ENCODE results near the gene GINS2. TPM values are rescaled to one million over a fixed set of nuclear protein-coding genes. Genes with fewer than 3 reads are reported as not detected.

The GINS2 gene
- total and polyA plus RNA-seq, 9 donors: 0.23 to 1.6 (median 1.4) TPM

DNA sequence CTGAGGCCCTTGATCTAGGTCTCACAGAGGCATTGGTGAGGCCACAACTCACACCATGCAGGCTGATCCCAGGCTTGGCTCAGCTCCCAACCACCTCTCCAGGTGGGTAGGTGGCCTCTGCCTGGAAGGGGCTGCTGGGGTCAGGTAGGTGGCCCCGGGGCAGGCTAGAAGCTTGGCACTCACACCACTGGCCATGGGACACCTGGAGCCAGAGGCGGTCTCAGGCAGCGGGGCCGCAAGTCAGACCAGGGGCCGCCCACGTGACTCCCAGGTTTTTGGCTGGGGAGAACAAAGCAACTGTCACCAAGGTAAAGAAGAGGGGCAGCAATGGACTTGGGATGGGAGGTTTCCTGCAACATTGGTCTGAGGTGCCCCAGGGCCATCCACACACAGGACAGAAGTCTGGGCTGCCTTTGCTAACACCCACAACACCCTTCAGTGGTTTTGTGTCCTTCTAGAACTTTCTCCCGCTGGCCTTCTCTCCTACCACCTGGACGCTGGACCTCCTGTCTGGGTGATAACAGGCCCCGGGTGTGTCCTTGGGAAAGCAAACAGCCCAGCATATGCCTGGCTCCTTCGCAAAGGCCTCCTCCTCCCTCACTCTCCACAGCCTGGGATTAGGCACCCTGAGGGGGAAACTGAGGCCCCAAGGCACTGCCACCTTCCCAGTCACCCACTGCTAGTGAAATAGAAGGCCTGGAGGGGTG, 45.7 kb upstream of the GINS2 start:
- intact Hi-C loops (cut with DNase I): no loop called here

DNA sequence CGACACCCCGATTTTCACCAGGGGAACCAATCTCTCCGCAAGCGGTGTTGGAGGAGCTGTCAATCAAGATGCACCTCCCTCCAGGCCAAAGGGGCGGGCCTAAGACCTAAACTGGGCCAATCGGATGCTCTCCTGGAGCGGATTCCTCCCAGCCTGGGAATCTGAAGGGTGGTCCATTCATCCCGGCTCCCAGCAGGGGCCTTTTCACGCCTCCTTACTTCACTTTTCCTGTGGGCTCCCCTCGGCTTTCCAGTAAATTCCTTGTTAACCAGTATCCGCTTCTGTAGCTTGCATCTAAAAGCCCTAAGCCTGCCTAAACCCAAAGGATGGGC, 45.1 kb upstream of the GINS2 start:
- DNase-seq: no peak
- intact Hi-C loops (cut with DNase I): no loop called here
- H3K4me1 ChIP-seq (ENCODE audit: insufficient read depth): no peaks in the 10 kb centered on the region
- no peaks in the 10 kb centered on the region for H3K36me3 ChIP-seq
- no peaks in the 10 kb centered on the region for H3K9me3 ChIP-seq
- TF ChIP-seq, protein P1, sequence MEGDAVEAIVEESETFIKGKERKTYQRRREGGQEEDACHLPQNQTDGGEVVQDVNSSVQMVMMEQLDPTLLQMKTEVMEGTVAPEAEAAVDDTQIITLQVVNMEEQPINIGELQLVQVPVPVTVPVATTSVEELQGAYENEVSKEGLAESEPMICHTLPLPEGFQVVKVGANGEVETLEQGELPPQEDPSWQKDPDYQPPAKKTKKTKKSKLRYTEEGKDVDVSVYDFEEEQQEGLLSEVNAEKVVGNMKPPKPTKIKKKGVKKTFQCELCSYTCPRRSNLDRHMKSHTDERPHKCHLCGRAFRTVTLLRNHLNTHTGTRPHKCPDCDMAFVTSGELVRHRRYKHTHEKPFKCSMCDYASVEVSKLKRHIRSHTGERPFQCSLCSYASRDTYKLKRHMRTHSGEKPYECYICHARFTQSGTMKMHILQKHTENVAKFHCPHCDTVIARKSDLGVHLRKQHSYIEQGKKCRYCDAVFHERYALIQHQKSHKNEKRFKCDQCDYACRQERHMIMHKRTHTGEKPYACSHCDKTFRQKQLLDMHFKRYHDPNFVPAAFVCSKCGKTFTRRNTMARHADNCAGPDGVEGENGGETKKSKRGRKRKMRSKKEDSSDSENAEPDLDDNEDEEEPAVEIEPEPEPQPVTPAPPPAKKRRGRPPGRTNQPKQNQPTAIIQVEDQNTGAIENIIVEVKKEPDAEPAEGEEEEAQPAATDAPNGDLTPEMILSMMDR (IDR thresholded peaks at IDR 0.05): no peak
- TF ChIP-seq POLR2A (IDR thresholded peaks at IDR 0.05) (no peak), EP300 (IDR thresholded peaks at IDR 0.05) (no peak)
- no peak overlapping the region for H3K27ac ChIP-seq
- H3K4me3 ChIP-seq: no peak overlapping the region
- H3K27me3 ChIP-seq: no peaks in the 10 kb centered on the region
- WGBS, 3 donors: 71 to 80% (median 71%) methylated on average over 11 of the region's 11 CpGs

More for the DNA sequence above, 45.7 kb upstream of the GINS2 start:
- H3K9me3 ChIP-seq: no peaks in the 10 kb centered on the region
- TF ChIP-seq, protein P1 (IDR thresholded peaks at IDR 0.05): no peak
- H3K27ac ChIP-seq: no peak overlapping the region
- no peak overlapping the region for H3K4me3 ChIP-seq
- 63 to 70% (median 67%) methylated on average over 10 of the region's 10 CpGs for WGBS, 3 donors
- H3K4me1 ChIP-seq (ENCODE audit: insufficient read depth): no peaks in the 10 kb centered on the region
- no peak for DNase-seq
- no peaks in the 10 kb centered on the region for H3K27me3 ChIP-seq
- no peaks in the 10 kb centered on the region for H3K36me3 ChIP-seq

DNA sequence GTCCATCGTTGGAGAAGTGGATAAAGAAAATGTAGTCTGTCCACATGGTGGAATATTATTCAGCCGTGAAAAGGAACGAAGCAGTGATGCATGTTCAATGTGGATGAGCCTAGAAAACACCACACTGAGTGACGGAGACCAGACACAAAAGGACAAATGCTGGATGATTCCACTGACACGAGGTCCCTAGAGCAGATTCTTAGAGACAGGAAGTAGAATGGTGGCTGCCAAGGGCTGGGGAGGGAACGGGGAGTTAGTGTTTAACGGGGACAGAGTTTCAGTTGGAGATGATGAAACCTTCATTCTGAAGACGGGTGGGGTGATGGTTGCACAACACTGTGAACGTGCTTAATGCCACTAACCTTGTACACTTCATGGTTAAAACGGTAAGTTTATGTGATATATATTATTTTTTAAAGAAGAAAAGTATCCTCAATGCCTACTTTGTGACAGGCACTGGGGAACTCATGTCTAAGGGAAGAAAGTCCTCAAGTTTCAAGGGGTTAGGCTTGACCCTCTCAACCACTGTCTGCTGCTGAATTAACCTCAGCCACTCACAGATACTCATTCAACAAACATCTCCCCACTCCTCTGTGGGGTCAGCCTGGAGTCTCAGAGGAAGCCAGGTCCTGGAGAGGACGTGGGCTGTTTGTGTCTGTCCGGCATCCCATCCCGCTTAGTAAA, 44.5 kb upstream of the GINS2 start:
- no peaks in the 10 kb centered on the region for H3K36me3 ChIP-seq
- H3K27ac ChIP-seq: no peak overlapping the region
- no peaks in the 10 kb centered on the region for H3K27me3 ChIP-seq
- no peak for DNase-seq
- WGBS, 3 donors: 72 to 82% (median 81%) methylated on average over 13 of the region's 13 CpGs
- H3K4me1 ChIP-seq (ENCODE audit: insufficient read depth): no peaks in the 10 kb centered on the region
- intact Hi-C loops (cut with DNase I): no loop called here
- TF ChIP-seq, protein P1 (IDR thresholded peaks at IDR 0.05): no peak
- no peak for TF ChIP-seq EP300 (IDR thresholded peaks at IDR 0.05)
- no peak for TF ChIP-seq POLR2A (IDR thresholded peaks at IDR 0.05)
- no peaks in the 10 kb centered on the region for H3K9me3 ChIP-seq
- H3K4me3 ChIP-seq: no peak overlapping the region

DNA sequence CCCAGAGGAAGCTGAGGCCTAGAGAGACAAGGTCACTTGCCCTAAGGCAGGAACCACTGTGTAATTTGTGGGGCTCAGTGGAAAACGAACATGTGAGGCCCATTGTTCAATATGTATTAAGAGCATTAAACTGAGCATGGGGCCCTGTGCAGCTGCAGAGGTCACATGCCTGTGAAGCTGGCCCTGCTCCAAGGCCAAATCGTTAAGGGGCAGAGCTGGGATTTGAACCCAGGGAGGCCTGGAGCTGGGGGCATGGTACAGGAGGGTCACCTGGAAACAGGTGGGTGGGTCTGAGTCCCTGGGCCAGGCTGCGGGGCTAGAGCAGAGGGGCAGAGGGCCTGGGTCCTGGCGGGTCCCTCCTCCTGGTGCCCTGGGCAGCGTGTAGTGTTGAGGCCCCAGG, 42.4 kb upstream of the GINS2 start:
- intact Hi-C loops (cut with DNase I): no loop called here
- TF ChIP-seq EP300 (IDR thresholded peaks at IDR 0.05) (no peak), POLR2A (IDR thresholded peaks at IDR 0.05) (no peak)
- TF ChIP-seq, protein P1 (IDR thresholded peaks at IDR 0.05): no peak
- WGBS, 3 donors: 70 to 72% (median 71%) methylated on average over 5 of the region's 5 CpGs
- Histone ChIP-seq H3K4me3 (no peak overlapping the region), H3K9me3 (no peaks in the 10 kb centered on the region), H3K36me3 (no peaks in the 10 kb centered on the region), H3K4me1 (ENCODE audit: insufficient read depth) (no peaks in the 10 kb centered on the region), H3K27me3 (no peaks in the 10 kb centered on the region), H3K27ac (no peak overlapping the region)
- DNase-seq: no peak

All from ovary (tissue), 9 donors.